Measurements from ENCODE around the gene MAP7. TPM values are rescaled to one million over a fixed set of nuclear protein-coding genes. Genes with fewer than 3 reads are reported as not detected.
"Not testable (repeated sequence)": the region's sequence is repeated elsewhere in the genome, so short reads cannot be mapped to it uniquely, and the experiment has no call there.

The MAP7 gene
- total RNA-seq, 4 donors from 2014 or later = 16.5 to 47.1 (median 38.8) TPM

DNA sequence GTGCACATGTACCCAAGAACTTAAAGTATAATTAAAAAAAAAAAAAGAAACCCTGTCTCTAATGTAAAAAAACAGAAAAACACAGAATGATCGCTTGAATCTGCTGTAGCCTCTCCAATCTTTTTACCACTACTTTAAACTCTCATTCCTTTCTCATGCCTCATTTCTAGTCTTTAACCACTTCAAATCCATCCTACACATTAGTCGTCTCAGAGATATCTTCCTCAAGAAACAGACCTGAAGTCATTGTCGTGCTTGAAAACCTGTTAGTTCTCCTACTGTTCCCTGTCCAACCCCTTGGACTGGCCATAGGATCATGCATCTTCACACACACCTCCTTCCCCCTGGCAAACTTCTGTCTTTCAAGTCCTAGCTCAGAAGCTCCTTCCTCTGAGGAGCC lies 148.5 kb downstream of the MAP7 start:
- no peaks in the 10 kb centered on the region for H3K27me3 ChIP-seq
- no peak for DNase-seq
- TF ChIP-seq POLR2A (IDR thresholded peaks at IDR 0.05) = no peak
- TF ChIP-seq, protein P1, sequence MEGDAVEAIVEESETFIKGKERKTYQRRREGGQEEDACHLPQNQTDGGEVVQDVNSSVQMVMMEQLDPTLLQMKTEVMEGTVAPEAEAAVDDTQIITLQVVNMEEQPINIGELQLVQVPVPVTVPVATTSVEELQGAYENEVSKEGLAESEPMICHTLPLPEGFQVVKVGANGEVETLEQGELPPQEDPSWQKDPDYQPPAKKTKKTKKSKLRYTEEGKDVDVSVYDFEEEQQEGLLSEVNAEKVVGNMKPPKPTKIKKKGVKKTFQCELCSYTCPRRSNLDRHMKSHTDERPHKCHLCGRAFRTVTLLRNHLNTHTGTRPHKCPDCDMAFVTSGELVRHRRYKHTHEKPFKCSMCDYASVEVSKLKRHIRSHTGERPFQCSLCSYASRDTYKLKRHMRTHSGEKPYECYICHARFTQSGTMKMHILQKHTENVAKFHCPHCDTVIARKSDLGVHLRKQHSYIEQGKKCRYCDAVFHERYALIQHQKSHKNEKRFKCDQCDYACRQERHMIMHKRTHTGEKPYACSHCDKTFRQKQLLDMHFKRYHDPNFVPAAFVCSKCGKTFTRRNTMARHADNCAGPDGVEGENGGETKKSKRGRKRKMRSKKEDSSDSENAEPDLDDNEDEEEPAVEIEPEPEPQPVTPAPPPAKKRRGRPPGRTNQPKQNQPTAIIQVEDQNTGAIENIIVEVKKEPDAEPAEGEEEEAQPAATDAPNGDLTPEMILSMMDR (IDR thresholded peaks at IDR 0.05) = no peak
- H3K36me3 ChIP-seq = no peaks in the 10 kb centered on the region
- no peaks in the 10 kb centered on the region for H3K4me1 ChIP-seq
- H3K9me3 ChIP-seq = no peaks in the 10 kb centered on the region
- H3K4me3 ChIP-seq = no peak overlapping the region
- H3K27ac ChIP-seq = no peak overlapping the region

DNA sequence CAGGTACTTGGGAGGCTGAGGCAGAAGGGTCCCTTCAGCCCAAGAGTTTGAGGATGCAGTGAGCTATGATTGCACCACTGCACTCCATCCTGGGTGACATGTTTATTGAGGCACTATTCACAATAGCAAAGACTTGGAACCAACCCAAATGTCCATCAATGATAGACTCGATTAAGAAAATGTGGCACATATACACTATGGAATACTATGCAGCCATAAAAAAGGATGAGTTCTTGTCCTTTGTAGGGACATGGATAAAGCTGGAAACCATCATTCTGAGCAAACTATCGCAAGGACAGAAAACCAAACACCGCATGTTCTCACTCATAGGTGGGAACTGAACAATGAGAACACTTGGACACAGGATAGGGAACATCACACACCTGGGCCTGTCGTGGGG lies 149.0 kb downstream of the MAP7 start:
- H3K9me3 ChIP-seq, H3K27me3 ChIP-seq, H3K27ac ChIP-seq, DNase-seq, H3K36me3 ChIP-seq, H3K4me3 ChIP-seq, H3K4me1 ChIP-seq: not testable (repeated sequence)

DNA sequence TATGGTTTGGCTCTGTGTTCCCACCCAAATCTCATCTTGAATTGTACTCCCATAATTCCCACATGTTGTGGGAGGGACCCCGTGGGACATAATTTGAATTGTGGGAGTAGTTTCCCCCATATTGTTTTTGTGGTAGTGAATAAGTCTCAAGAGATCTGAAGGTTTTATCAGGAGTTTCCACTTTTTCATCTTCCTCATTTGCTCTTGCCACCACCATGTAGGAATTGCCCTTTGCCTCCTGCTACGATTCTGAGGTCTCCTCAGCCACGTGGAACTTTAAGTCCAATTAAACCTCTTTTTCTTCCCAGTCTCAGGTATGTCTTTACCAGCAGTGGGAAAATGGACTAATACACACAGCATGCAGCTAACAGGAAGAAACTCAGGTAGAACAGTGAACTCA lies 151.8 kb downstream of the MAP7 start:
- H3K4me1 ChIP-seq = no peaks in the 10 kb centered on the region
- H3K27me3 ChIP-seq = no peaks in the 10 kb centered on the region
- H3K27ac ChIP-seq = no peak overlapping the region
- H3K9me3 ChIP-seq = no peaks in the 10 kb centered on the region
- TF ChIP-seq, protein P1 (IDR thresholded peaks at IDR 0.05) = no peak
- TF ChIP-seq POLR2A (IDR thresholded peaks at IDR 0.05) = no peak
- no peaks in the 10 kb centered on the region for H3K36me3 ChIP-seq
- no peak overlapping the region for H3K4me3 ChIP-seq
- no peak for DNase-seq

DNA sequence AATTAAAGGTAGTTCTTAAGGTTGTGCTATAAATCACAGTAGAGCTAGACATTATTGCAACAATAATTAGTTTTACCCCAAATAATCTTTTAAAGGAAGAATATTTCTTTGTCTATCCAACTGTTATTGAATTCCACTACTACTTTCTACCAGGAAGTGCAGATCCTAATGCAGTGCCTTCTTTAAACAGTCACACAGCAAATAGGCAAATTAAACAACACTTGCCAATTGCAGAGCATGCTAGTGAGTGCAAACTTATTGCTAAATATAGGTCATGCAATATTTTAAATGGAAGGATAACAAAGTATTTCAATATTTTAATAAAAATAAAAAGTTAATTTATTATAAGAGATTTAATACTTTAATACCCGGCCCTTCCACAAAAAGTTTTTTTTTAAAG lies 153.3 kb downstream of the MAP7 start:
- Histone ChIP-seq H3K27ac (no peak overlapping the region), H3K4me3 (no peak overlapping the region), H3K9me3 (no peaks in the 10 kb centered on the region), H3K4me1 (no peaks in the 10 kb centered on the region), H3K27me3 (no peaks in the 10 kb centered on the region), H3K36me3 (no peaks in the 10 kb centered on the region)
- no peak for DNase-seq
- TF ChIP-seq, protein P1 (IDR thresholded peaks at IDR 0.05) = no peak
- TF ChIP-seq POLR2A (IDR thresholded peaks at IDR 0.05) = no peak

DNA sequence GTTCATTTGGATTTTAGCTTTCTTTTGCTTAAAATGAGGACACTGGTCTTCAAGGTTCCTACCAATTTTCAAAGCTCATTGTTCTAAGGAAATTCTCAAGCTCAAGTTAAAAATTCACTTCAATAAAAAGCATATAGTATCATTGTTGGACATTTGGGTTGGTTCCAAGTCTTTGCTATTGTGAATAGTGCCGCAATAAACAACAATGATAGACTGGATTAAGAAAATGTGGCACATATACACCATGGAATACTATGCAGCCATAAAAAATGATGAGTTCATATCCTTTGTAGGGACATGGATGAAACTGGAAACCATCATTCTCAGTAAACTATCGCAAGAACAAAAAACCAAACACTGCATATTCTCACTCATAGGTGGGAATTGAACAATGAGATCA lies 159.3 kb downstream of the MAP7 start:
- H3K9me3 ChIP-seq, H3K27me3 ChIP-seq, DNase-seq: not testable (repeated sequence)

DNA sequence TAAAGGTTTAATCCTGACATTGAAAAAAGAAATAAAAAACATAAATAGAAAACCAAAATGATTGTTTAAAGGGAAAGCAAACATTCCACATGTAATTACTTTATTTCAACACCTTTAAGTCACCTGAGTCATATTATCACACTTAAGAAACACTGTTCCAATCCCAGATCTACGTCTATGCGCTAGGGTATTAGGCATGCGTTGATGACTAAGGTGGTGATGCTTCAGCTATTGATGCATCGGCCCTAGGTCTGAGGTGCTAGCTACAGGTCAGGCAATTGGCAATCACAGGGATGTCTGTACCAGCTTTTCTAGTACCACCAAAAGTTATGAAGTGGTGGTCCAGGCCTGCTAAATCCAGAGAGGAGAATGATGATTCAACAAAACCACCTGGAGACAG lies 162.9 kb downstream of the MAP7 start:
- TF ChIP-seq, protein P1 (IDR thresholded peaks at IDR 0.05) = no peak
- TF ChIP-seq POLR2A (IDR thresholded peaks at IDR 0.05) = no peak
- Histone ChIP-seq H3K36me3 (no peaks in the 10 kb centered on the region), H3K4me3 (no peak overlapping the region), H3K27me3 (no peaks in the 10 kb centered on the region), H3K4me1 (no peaks in the 10 kb centered on the region), H3K27ac (no peak overlapping the region), H3K9me3 (no peaks in the 10 kb centered on the region)
- no peak for DNase-seq

More for the DNA sequence above, 159.3 kb downstream of the MAP7 start:
- not testable (repeated sequence) for H3K27ac ChIP-seq, H3K4me3 ChIP-seq, H3K36me3 ChIP-seq, H3K4me1 ChIP-seq

DNA sequence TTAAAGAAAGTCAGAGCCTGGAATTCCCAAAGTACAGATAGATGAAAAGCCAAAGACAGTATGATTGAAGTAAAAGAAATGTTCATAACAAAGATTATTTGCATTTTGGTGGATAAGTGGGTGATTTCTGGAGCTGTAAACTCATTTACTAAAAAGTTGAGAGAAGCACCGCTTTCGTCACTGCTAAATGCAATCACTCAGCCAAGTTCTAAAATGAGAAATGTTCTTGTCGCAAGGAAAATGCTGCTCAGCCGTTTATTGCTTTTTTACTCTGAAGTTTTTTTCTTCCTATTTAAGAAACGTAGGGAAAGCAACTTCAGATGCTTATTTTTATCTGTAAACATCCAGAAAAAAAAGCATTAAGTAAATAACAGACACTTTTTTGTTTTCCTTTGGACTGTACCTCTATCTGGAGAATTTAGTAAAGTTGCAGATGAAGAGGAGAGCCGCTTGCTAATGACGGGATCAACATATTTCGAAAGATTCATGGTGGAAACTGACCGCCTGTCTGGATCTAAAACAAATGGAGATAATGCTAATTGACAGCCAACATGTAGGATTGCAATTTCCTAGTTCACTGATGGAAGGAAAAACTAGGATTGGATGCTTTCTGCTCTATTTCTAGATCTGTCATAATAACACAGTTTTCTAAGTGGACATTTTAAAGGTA lies 166.8 kb downstream of the MAP7 start:
- H3K27me3 ChIP-seq = no peaks in the 10 kb centered on the region
- H3K36me3 ChIP-seq = no peaks in the 10 kb centered on the region
- no peak for DNase-seq
- TF ChIP-seq, protein P1 (IDR thresholded peaks at IDR 0.05) = no peak
- TF ChIP-seq POLR2A (IDR thresholded peaks at IDR 0.05) = no peak
- no peak overlapping the region for H3K4me3 ChIP-seq
- H3K9me3 ChIP-seq = no peaks in the 10 kb centered on the region
- no peak overlapping the region for H3K27ac ChIP-seq
- no peaks in the 10 kb centered on the region for H3K4me1 ChIP-seq

All from Peyer's patch (tissue), 4 donors.